GM11168 (cell line): ENCODE data around the gene RASGRF2.

Source experiments
- in situ Hi-C: fragments of 300-500 bp; cut with MboI; formaldehyde crosslinking; loops from one replicate; pipeline ENCODE4 v1.12.0; 2022; ENCODE audit warnings: low sequenced_read_pairs; ENCODE audit not compliant: unreplicated experiment

The RASGRF2 gene

GRCh38 chr5:80937584-80938356 is 22.4 kb upstream of the RASGRF2 start:
- in situ Hi-C loops, result no loop called here

- in situ Hi-C loops, result no loop called here
These were observed 18.7 kb upstream of the RASGRF2 start for GRCh38 chr5:80941496-80941895.

GRCh38 chr5:80951366-80951765 is 8.8 kb upstream of the RASGRF2 start:
- in situ Hi-C loops, result no loop called here

GRCh38 chr5:80953587-80953986 is 6.6 kb upstream of the RASGRF2 start:
- in situ Hi-C loops, result no loop called here

DNA sequence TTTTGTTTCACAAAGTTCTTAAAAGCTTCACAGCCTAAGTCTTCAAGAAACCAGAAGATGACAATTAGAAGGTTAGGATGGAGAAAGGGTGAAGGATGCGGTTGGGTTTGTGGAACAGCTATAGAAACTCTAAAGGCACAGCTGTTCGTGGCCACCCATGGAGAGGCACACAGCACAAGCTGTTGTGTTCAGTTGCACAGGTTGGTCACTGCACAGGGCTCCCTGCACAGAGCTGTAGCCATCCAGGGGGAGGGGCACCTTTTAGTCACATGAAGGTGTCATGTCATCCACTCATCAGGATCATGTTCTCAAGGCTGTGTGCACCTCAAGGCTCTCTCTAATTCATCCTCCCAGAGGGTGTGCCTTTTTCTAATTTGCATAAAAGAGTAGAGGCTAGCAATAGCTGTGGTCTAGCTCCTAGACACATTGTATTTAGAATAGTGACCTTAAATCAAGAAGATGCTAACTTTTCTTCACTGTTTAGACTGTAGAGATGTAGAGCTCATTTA is 5.0 kb upstream of the RASGRF2 start:
- in situ Hi-C loops, result no loop called here

DNA sequence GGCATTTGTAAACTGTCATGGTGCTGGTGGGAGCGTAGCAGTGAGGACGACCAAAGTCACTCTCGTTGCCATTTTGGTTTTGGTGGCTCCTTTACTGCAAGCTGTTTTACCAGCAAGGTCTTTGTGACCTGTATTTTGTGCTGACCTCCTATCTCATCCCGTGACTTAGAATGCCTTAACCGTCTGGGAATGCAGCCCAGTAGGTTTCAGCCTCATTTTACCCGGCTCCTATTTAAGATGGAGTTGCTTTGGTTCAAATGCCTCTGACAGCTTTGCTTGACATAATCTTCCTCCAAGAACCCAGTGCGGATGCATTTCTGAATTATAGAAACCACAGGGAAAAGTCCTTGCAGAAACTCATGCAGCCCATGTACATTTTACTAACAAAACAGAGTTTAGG is 3.9 kb upstream of the RASGRF2 start:
- in situ Hi-C loops, result no loop called here

DNA sequence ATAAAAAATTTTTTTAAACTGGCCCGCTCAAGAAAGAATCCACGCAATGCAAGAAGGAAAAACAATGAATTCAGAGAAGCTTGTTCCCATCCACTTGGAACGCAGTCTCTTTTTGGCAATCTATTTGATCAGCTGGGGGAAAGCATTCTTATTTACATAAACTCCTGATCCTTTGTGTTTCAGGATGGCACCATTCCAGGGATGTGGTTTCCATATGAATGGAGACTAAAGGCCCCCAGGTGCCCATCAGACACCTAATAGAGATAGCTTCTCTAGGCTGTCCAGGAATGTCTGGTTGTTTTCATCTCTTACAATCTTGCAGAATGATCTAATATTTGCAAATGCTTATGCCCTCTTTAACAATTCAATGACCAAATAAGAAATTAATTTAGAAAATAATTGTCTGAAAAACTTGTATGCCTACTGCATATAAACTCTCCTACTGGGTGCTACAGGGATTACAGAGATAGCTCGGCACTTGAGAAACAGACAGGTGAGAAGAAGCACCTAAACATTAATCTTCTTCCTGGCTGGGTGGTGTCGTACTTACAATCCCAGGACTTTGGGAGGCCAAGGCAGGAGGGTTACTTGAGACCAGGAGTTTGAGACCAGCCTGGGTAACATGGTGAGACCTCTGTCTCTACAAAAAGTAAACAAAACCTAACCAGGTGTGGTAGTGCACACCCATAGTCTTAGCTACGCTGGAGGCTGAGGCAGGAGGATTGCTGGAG is 3.0 kb upstream of the RASGRF2 start:
- in situ Hi-C loops, result no loop called here

DNA sequence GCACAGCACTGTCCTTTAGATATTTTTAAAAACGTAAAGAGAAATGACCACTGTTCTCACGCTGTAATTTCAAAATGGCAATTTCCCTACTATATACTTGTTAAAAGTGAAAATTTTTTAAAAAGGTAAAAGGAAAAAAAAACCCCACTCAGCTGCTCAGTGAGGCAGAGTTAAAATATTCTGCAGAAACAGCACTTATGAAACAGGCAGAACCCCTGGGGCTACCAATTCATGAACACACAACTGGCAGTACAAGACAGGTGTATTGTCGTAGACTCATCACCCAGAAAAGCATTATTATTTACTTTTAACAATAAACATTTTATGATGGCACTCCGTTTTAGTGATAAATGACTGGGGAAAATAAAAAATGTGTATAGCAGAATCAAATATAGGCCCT is 1.5 kb upstream of the RASGRF2 start:
- in situ Hi-C loops, result no loop called here

DNA sequence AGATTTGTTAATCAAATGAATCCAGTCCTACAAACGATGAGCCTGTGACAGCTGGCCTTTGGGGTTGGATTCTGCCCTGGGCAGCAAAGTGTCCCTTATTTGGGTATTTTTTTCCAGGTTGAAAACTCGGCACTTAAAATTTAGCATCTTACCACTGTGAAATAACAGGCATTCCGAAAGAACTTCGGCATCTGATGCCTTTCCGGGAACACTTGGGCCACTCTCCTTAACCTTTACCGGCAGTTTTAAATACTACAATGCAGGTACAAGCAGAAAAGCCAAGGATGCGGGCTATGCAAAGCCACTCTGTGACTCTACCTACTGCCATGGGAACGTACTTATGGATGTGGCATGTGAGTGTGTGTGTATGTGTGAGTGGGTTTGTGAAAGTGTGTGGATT is 1.0 kb upstream of the RASGRF2 start:
- in situ Hi-C loops, result no loop called here

GRCh38 chr5:80960531-80961375 is 590 bp downstream of the RASGRF2 start:
- in situ Hi-C loops, result no loop called here

DNA sequence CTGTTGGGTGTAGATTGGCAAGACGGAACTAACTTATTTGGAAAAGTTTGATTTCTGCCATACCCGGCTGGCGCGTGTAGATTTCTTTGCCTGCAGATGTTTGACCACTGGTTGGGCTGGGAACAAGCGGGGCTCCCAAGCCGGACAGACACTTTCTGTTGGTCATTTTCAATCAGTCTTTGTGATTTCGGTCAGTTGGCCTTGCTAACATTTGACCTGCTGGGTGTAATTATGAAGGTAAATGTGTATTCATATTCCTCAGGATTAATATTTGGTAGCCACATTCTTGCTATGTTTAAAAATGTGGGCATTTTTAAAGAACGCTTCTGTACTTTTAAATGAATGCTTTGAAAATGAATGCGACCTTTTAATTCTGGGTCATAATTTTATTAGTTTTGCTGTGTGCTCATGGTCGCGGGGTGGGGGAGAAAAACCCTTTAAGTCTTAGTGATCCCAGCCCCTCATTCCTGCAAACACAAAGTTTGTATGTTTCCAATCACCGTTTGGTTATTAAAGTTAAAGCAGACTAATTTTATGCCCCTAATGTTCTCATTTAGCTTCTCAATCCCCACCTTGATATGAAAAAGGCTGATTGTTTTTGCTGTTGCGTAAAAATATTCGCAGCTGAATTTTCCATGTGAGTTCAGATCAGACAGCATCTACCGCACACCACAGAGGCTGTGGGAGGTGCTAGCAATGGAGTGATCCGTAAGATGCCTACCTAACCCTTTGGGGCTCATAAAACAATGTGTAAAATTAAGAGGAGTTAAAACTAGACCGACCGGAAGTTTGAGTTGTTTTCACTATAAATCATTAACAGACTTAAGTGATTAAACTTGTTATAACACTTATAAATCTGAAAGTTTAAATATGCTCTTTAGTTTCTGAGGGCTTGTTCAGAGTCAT is 1.5 kb downstream of the RASGRF2 start:
- in situ Hi-C loops, result no loop called here

- in situ Hi-C loops, result no loop called here
These were observed 2.7 kb downstream of the RASGRF2 start for GRCh38 chr5:80962630-80963520.

DNA sequence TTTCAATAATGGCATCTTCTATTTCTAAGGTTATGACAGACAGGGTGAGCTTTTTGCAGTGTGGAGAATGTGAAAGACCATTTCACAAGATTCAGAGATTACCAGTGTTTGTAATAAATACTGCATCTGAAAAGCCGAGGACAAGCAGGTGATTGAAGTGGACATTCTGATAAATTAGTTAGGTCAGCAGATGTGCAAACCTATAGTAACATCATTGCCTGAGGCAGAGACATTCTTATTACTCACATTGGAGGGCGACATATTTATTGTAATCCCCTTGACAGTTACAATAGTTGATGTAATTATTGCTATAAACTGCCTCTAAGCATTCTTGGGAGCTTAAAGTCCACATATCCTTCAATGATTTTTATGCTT is 3.3 kb downstream of the RASGRF2 start:
- in situ Hi-C loops, result no loop called here

GRCh38 chr5:80963966-80964481 is 3.9 kb downstream of the RASGRF2 start:
- in situ Hi-C loops, result no loop called here

DNA sequence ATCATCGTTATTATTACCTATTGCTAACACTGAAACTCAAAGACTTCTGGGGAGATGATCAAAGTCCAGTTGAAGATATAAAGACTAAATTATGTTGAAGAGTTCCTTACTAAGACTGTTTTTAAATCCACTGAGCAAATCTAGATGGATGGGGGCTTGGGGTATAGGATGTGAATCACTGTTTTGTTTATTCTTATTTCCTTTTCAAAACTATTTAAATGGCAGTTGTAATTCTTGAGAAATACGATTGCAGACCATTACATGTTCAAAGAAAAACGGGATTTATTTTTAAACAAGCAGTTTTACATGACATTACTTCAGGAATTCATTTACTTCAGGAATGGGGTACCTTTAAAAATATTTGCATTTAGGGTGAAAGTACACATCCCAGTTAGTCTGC is 4.3 kb downstream of the RASGRF2 start:
- in situ Hi-C loops, result no loop called here

DNA sequence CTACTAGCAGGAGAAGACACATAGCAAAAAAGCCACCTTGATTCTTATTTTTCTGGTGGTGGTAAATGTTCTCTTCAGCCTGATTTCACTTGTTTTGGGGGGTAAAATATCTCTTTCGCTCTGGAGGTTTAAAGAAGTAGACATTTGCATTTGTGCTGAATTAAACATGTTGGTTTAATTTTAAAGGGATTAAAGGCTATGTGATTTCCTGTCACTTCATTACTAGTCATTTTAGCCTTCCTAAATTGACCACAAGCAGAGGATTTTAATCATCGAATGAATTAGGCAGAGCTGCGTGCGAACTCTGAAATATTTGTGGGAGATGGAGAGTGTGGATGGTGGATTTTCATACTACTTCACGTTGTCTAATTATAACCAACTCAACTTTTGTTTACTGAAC is 4.8 kb downstream of the RASGRF2 start:
- in situ Hi-C loops, result no loop called here

DNA sequence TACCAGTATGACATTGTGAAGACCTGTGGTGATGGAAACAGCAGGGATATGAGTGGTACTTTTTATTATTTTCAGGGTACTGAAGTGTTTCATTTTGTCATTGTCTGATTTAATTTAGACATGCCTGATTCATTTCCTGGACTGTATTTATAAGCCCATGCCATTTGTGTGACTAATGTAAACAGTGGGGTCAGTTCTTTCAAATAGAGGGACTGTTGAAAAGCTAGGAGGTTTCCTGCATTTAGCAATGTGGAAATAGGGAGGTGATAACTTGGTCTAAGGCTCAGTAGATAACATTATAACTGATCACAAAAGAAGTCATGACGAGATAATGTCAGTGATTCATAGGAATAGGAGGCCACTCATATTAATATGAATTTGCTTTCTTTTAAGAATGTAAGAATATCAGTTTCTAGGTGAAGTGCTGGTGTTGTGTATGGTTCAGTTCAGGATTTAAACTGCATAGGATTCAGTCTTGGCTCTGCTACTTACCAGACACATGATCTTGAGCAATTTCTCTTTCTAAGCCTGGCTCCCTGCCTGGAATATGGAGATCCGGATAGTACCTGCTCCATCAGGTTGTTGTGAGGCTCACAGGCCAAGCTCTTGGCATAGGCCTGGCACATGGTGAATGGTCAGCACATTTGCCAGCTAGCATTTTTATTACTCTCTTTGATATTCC is 7.5 kb downstream of the RASGRF2 start:
- in situ Hi-C loops, result no loop called here

GRCh38 chr5:80973027-80973426 is 12.9 kb downstream of the RASGRF2 start:
- in situ Hi-C loops, result no loop called here
